Small intestine (tissue), 7 donors: ENCODE data around the gene FARS2. TPM values are rescaled to one million over a fixed set of nuclear protein-coding genes. Genes with fewer than 3 reads are reported as not detected.

Source experiments
- DNase-seq, 2 donors: peaks; one replicate each; pipeline versions ENCODE4 v3.0.0 to v3.0.0-alpha.2; 2013
- FAIRE-seq: peaks from 2 replicates; lab custom pipeline; 2012; peaks lifted over from hg19 to GRCh38; lab: Jason Lieb, UNC
- H3K27ac ChIP-seq, 3 donors: one replicate each; pipeline ENCODE4 v1.5.1; 2013; ENCODE audit warnings: low read length in 2 of 3, mild to moderate bottlenecking in 2 of 3, control low read depth in 1 of 3, inconsistent platforms in 1 of 3, low read depth in 1 of 3, moderate library complexity in 1 of 3
- H3K27me3 ChIP-seq, 3 donors: one replicate each; pipeline ENCODE4 v1.6.1; 2013; ENCODE audit warnings: low read length in 3 of 3, inconsistent platforms in 1 of 3; ENCODE audit not compliant: control insufficient read depth in 3 of 3, insufficient read depth in 3 of 3
- H3K36me3 ChIP-seq, 3 donors: one replicate each; pipeline ENCODE4 v1.6.1; 2013; ENCODE audit warnings: low read length in 3 of 3, inconsistent platforms in 1 of 3, low read depth in 1 of 3, mild to moderate bottlenecking in 1 of 3, moderate library complexity in 1 of 3; ENCODE audit not compliant: control insufficient read depth in 3 of 3, insufficient read depth in 2 of 3
- H3K4me1 ChIP-seq, 3 donors: one replicate each; pipeline ENCODE4 v1.6.1; 2013; ENCODE audit warnings: low read length in 2 of 3, inconsistent platforms in 1 of 3, low read depth in 1 of 3, mild to moderate bottlenecking in 1 of 3, moderate library complexity in 1 of 3; ENCODE audit not compliant: control insufficient read depth in 3 of 3, insufficient read depth in 2 of 3
- H3K4me3 ChIP-seq, 3 donors: one replicate each; pipeline ENCODE4 v1.5.1; 2013; ENCODE audit warnings: low read length in 3 of 3, control low read depth in 1 of 3, inconsistent platforms in 1 of 3, low read depth in 1 of 3, mild to moderate bottlenecking in 1 of 3, moderate library complexity in 1 of 3
- H3K9me3 ChIP-seq, 2 donors: one replicate each; pipeline ENCODE4 v1.6.1; 2013; ENCODE audit warnings: low read depth in 1 of 2, low read length in 1 of 2; ENCODE audit not compliant: control insufficient read depth in 2 of 2, insufficient read depth in 1 of 2
- WGBS, 3 donors: extraction: QIAGEN DNeasy Blood & Tissue Kit; methylation state at CpG; one replicate each; pipeline ENCODE4 v1.1.7; 2013; 5-methylcytosine and 5-hydroxymethylcytosine counted together
- polyA plus RNA-seq, 4 donors: library from polyadenylated mRNA; stranded (reverse) in 3 of 4; unstranded in 1 of 4; fragments of 200-250 nt in 3 of 4; fragments of 120-200 nt in 1 of 4; gene quantifications; one replicate each; pipeline versions ENCODE4 v1.2.1 to v1.2.3, GENCODE V29; 2013
- donor health status: healthy with polysubstance abuse.
- donor health status: control.
- donor health status: control.
- donor health status: Bipolar disorder and iron deficiency.
- donor health status: healthy.

The FARS2 gene
- polyA plus RNA-seq, 4 donors = 6.0 to 16.6 (median 11.8) TPM

DNA sequence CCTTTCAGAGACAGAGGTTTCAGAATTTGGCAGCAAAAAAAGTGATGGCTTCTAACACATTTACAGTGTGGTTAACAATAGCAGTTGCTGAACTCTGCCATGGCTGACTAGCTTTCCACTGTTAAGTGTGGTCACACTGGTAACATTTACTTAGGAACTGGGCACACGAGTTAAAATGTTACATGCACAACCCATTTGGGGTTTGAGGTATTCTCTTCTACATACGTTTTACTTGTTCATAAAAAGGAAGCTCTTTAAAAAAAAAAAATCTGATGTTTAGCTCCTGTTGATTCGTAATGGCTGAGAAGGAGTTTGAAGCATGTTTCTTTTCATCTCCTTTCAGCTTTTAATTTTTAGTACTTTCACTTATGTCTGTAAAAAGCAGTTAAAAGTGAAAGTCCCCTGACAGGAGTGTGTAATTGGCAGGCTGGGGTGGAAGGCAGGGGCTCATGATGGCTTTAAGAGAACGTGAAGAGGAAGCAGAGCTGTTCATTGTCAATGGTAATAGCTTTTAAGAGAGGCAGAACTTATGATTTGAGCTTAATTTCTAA lies 245.9 kb downstream of the FARS2 start:
- Histone ChIP-seq H3K27me3 (no peaks in the 10 kb centered on the region), H3K36me3 (peaks cover 0 to 6% (median 0%) of the 10 kb centered on the region in 3 donors), H3K9me3 (no peaks in the 10 kb centered on the region), H3K27ac (no peak overlapping the region), H3K4me3 (no peak overlapping the region), H3K4me1 (no peaks in the 10 kb centered on the region)
- WGBS, 3 donors = 62 to 85% (median 75%) methylated on average over 4 of the region's 4 CpGs
- FAIRE-seq (no peak), DNase-seq (no peak)

DNA sequence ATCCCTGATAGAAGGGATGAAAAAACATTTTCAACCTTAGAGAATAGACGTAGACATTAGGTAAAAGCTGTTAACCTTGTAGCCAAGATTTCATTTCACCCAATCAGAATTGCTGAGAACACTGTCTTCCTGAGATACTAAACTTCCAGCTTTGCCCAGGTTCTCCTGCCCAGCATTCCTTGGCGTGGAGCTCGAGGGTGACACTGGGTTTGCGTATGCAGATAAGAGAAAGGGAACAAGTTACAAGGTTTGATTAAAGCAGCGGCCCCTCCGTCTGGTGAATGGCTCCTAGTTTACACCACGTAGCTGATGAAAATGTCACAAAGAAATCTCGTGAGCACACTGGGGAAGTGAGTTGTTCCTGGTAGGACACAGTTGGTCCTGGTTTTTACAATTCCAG lies 247.8 kb downstream of the FARS2 start:
- no peak for DNase-seq
- no peaks in the 10 kb centered on the region for H3K27me3 ChIP-seq
- peaks cover 0 to 8% (median 0%) of the 10 kb centered on the region in 3 donors for H3K36me3 ChIP-seq
- H3K9me3 ChIP-seq = no peaks in the 10 kb centered on the region
- 90 to 94% (median 92%) methylated on average over 8 of the region's 8 CpGs for WGBS, 3 donors
- no peaks in the 10 kb centered on the region for H3K4me1 ChIP-seq
- no peak overlapping the region for H3K27ac ChIP-seq
- no peak overlapping the region for H3K4me3 ChIP-seq
- FAIRE-seq = no peak

DNA sequence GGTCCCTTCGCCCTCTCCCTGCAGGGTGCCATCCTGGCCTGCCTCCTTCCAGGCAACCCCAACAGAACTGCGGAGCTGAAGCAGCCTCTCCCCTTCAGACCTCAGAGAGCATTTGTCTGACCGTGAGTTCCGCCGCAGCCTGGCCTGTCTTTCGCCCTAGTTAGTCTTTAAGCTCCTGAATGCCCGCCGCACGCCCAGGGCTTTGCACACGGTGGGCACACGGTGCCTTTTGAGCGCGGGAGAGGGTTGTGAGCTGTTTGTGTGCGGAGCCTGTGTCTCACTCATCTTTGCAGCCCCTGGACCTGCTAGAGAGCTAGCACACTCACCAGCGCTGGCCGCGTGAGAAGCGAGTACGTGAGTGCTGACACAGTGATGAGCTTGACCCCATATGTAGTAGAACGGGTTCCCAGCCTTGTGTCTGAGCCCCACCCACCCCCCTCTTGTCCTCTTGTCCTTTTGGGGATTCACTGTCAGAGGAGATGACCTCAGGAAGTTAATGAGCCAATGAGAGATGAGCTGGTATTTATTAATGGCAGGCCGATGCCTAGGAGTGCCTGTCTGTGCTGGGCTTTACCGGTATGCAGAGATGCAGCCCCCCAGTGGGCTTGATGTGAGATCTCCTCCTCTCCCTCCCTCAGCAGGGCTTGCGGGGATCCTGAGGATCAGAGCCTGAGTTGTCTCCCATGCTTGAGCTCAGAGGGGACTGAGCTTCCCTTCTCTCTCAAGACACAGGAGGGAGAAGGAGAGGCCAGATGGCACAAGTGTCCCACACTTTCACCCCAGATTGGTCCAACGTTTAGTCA lies 249.2 kb downstream of the FARS2 start:
- DNase-seq (no peak), FAIRE-seq (no peak)
- Histone ChIP-seq H3K27me3 (no peaks in the 10 kb centered on the region), H3K9me3 (no peaks in the 10 kb centered on the region), H3K36me3 (peaks cover 0 to 8% (median 0%) of the 10 kb centered on the region in 3 donors), H3K27ac (no peak overlapping the region), H3K4me3 (no peak overlapping the region), H3K4me1 (no peaks in the 10 kb centered on the region)
- 92 to 95% (median 94%) methylated on average over 23 to 24 of the region's 24 CpGs for WGBS, 3 donors

DNA sequence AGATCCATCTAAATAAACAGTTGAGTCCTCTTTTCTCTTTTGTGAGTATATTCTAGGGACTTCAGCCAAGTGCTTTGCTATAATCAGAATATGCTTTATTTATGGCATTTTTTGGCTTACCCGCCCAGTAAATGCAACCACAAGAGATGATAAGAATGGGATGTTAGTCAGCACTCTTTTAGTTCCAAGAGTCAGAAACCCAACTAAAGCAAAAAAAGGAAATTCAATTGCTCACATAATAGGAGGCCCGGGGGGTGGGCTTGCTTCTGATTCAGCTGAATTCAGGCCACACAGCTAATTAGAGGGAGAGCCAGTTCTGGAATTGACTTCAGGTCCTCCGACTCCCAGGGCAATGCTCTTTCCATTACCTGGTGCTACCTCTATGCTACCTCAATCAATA lies 250.6 kb downstream of the FARS2 start:
- 73 to 88% (median 75%) methylated on average over 3 of the region's 3 CpGs for WGBS, 3 donors
- no peaks in the 10 kb centered on the region for H3K4me1 ChIP-seq

DNA sequence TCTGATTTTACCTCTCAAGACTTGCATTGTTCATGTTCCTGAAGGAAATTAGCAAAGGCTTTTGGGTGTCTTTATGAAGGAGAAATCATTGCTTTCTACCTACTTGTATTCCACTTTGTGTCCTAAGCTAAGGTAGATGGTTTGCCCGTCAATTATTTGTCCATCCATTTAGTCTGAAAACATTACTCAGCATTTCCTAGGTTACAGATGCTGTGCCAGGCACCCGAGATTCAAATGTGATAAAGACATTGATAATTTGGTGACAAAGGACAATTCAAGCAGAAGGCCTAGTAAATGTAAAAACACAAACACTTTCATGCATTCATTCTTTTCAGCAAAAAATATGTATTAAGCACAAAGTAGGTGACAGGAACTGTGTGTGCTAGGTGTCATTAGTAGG lies 251.1 kb downstream of the FARS2 start:
- no peaks in the 10 kb centered on the region for H3K27me3 ChIP-seq
- no peaks in the 10 kb centered on the region for H3K4me1 ChIP-seq
- WGBS, 3 donors = 64 to 80% (median 76%) methylated on average over 2 of the region's 2 CpGs
- H3K27ac ChIP-seq = no peak overlapping the region
- H3K36me3 ChIP-seq = peaks cover 0 to 8% (median 0%) of the 10 kb centered on the region in 3 donors
- H3K9me3 ChIP-seq = no peaks in the 10 kb centered on the region
- FAIRE-seq (no peak), DNase-seq (no peak)
- no peak overlapping the region for H3K4me3 ChIP-seq

More for the DNA sequence above, 250.6 kb downstream of the FARS2 start:
- H3K36me3 ChIP-seq = peaks cover 0 to 8% (median 0%) of the 10 kb centered on the region in 3 donors
- H3K27me3 ChIP-seq = no peaks in the 10 kb centered on the region
- DNase-seq = no peak
- H3K4me3 ChIP-seq = no peak overlapping the region
- no peak for FAIRE-seq
- H3K9me3 ChIP-seq = no peaks in the 10 kb centered on the region
- H3K27ac ChIP-seq = no peak overlapping the region

DNA sequence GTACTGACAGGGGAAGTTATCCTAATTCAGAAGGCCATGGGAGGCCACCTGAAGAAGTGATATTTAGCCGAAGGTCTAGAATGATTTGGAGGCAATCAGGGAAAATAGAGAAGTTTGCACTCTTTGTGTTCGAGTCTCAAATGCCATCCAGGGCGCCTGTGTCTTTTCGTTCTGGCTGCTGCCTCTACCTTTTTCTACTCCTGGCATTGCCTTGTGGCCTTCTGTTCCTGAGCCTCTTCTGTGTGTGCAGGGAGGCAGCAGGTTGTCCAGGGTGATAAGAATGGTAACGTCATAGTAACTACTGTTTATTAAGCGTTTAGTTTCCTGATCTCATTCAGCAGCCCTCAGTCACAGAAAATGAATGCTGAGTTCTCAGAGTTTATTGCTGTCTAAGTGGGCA lies 252.1 kb downstream of the FARS2 start:
- Histone ChIP-seq H3K9me3 (no peaks in the 10 kb centered on the region), H3K27me3 (no peaks in the 10 kb centered on the region), H3K4me1 (no peaks in the 10 kb centered on the region), H3K36me3 (peaks cover 0 to 8% (median 0%) of the 10 kb centered on the region in 3 donors), H3K4me3 (no peak overlapping the region), H3K27ac (no peak overlapping the region)
- 75 to 88% (median 85%) methylated on average over 6 of the region's 6 CpGs for WGBS, 3 donors
- peak in 1 of 2 donors; percentile 7 for DNase-seq
- FAIRE-seq = no peak

DNA sequence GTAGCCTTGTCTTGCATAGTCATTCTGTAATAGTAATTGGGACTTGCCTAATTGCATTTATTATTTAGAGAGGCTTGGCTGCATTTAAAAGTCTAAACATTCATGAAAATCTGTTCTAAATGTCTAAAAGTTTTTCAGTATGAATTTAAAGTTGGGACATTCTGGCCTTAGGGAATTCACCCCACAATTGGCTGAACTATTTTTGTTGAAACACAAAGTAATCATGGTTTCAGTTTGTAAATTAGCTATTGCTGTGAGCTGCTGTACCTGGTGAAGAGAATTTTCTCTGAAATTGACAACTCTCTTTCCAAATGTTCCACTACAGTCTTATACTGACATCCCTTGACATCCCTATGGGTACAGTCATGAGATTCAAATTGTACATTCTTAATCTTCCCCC lies 253.0 kb downstream of the FARS2 start:
- no peak for FAIRE-seq
- Histone ChIP-seq H3K4me3 (no peak overlapping the region), H3K27me3 (no peaks in the 10 kb centered on the region), H3K9me3 (no peaks in the 10 kb centered on the region), H3K36me3 (peaks cover 0 to 8% (median 0%) of the 10 kb centered on the region in 3 donors), H3K4me1 (no peaks in the 10 kb centered on the region), H3K27ac (no peak overlapping the region)
- no peak for DNase-seq

DNA sequence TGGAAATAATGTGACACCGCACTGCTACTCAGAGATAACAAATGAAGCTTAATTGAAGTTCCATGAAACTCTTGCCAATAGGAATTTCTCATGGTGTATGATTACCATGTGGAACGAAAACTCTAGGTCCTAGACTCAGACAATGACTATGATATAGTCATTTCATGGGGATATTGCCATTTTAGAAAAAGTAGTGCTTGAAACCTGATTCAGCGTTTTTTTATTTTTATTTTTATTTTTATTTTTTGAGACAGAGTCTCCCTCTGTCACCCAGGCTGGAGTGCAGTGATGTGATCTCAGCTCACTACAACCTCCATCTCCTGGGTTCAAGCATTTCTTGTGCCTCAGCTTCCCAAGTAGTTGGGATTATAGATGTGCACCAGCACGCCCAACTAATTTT lies 253.9 kb downstream of the FARS2 start:
- Histone ChIP-seq H3K27ac (no peak overlapping the region), H3K4me3 (no peak overlapping the region), H3K4me1 (no peaks in the 10 kb centered on the region), H3K27me3 (no peaks in the 10 kb centered on the region), H3K9me3 (no peaks in the 10 kb centered on the region), H3K36me3 (peaks cover 0 to 7% (median 0%) of the 10 kb centered on the region in 3 donors)
- WGBS, 3 donors = 71 to 90% (median 76%) methylated on average over 4 of the region's 4 CpGs
- DNase-seq (no peak), FAIRE-seq (no peak)
